Muscle layer of duodenum (tissue), 2 donors: Measurements from ENCODE around the gene PSG5.
"Not testable (repeated sequence)": the region's sequence is repeated elsewhere in the genome, so short reads cannot be mapped to it uniquely, and the experiment has no call there.

Source experiments
- H3K27ac ChIP-seq: one replicate; pipeline ENCODE4 v1.7.0; 2013; ENCODE audit warnings: mild to moderate bottlenecking, low read length
- H3K27me3 ChIP-seq: one replicate; pipeline ENCODE4 v1.7.0; 2013; ENCODE audit warnings: low read depth, mild to moderate bottlenecking, control low read depth, low read length
- H3K36me3 ChIP-seq, 2 donors: one replicate each; pipeline ENCODE4 v1.7.0; 2013; ENCODE audit warnings: low read length in 2 of 2, control low read depth in 1 of 2, mild to moderate bottlenecking in 1 of 2; ENCODE audit not compliant: insufficient read depth in 2 of 2, control insufficient read depth in 1 of 2
- H3K4me1 ChIP-seq, 2 donors: one replicate each; pipeline ENCODE4 v1.7.0; 2013; ENCODE audit warnings: low read length in 2 of 2, mild to moderate bottlenecking in 2 of 2, control low read depth in 1 of 2, moderate library complexity in 1 of 2; ENCODE audit not compliant: insufficient read depth in 2 of 2, control insufficient read depth in 1 of 2
- H3K4me3 ChIP-seq, 2 donors: one replicate each; pipeline ENCODE4 v1.7.0; 2013; ENCODE audit warnings: low read length in 2 of 2, low read depth in 1 of 2, mild to moderate bottlenecking in 1 of 2
- H3K9me3 ChIP-seq, 2 donors: one replicate each; pipeline ENCODE4 v1.7.0; 2013; ENCODE audit warnings: low read length in 2 of 2, control low read depth in 1 of 2, mild to moderate bottlenecking in 1 of 2; ENCODE audit not compliant: control insufficient read depth in 1 of 2
- donor health status: healthy.

The PSG5 gene

DNA sequence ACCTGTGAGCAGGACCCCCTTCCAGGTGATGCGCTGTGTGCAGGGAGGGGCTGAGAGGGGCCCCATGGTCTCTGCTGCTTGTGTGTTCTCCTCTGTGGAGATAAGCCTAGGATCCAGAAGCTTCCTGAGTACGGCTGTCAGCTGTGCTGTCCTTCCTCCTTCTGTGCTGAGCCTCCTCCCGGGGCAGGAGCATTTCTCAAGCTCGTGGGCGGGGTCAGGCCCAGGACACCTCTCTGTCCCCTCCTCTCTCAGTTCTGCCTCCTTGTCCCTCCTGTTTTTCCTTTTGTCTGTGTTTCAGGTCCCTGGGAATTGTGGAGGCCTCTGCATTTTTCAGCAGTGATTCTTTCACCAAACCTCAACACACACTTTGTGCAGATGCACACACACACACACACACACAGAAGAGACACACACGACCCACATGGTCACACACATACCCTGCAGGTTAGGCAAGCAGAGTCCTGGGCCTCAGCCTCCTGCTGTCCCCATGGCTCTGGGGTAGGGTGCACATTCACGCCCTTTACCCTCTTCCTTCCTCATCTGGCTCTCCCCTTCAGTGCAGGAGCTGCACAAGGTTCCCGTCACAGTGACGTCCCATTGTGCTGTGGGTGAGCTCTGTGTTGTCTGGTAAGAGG, 19.3 kb upstream of the PSG5 start, which contains the start of gene PSG4:
TSS of gene PSG4 (minus strand) at position 168 of the 635 bp plus-strand sequence. CDS start at position 66, 102 bp downstream.
- H3K4me3 ChIP-seq, H3K27me3 ChIP-seq, H3K36me3 ChIP-seq, H3K27ac ChIP-seq, H3K4me1 ChIP-seq, H3K9me3 ChIP-seq: not testable (repeated sequence)

DNA sequence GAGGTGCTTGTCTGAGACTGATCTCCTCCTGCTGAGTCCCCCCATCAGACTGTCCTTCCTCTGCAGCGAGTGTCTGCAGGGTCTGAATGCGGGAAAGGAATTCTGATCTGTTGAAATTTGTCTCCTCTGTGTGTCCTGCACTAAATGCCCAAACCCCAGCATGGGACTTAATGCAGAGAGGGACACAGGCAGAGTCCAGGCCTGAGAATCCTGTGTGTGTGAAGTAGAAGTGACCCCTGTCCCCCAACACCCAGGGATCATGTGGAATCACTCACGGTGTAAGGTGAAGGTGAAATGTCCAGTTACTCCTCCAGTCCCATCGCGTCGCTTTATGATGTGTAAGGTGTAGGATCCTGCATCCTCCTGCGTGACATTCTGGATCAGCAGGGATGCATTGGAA, 17.3 kb upstream of the PSG5 start:
- H3K4me1 ChIP-seq, H3K27me3 ChIP-seq, H3K9me3 ChIP-seq: not testable (repeated sequence)

DNA sequence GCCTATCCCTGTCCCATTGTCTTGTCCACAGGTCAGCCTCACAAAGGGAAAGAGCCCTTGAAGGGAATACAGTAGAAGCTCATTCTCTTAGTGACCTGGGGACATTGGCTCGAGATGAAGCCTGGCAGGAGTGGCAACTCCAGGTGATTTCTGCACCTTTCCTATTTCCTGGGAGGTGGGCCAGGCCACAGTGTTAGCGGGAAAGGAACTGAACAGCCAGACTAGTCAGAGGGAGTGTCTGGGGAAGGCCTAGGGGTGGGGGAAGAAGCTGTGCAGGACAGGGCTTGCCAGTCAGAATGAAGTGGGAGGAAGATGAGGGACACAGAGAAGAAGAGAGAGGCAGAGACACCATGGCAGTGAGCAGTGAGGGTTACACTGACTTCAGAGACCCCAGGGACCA, 15.6 kb upstream of the PSG5 start:
- not testable (repeated sequence) for H3K4me1 ChIP-seq, H3K36me3 ChIP-seq, H3K27me3 ChIP-seq, H3K9me3 ChIP-seq, H3K27ac ChIP-seq, H3K4me3 ChIP-seq

More for the DNA sequence above, 17.3 kb upstream of the PSG5 start:
- not testable (repeated sequence) for H3K4me3 ChIP-seq, H3K36me3 ChIP-seq, H3K27ac ChIP-seq

DNA sequence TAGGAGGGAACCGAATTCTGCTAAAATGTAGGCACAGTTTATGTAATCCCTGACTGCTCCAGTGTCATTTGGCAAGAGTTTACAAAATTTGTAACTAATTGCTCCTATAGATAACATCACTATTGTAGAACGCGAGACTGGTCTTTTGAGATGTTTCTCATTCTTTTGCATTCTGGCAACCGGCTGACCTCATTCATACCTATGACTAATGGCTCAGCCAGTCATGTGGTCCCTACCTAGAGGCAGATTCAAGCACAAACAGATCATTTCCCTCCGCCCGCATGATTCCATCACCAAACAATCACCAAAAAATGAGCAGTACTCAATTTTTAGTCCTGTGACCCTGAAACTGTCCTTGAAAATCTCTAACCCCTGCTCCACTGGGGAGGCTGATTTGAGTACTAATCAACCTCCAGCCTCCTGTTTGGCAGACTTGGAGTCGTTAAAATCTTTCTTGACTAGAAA, 15.0 kb upstream of the PSG5 start:
- H3K9me3 ChIP-seq, H3K27me3 ChIP-seq, H3K36me3 ChIP-seq, H3K4me1 ChIP-seq, H3K4me3 ChIP-seq, H3K27ac ChIP-seq: not testable (repeated sequence)

DNA sequence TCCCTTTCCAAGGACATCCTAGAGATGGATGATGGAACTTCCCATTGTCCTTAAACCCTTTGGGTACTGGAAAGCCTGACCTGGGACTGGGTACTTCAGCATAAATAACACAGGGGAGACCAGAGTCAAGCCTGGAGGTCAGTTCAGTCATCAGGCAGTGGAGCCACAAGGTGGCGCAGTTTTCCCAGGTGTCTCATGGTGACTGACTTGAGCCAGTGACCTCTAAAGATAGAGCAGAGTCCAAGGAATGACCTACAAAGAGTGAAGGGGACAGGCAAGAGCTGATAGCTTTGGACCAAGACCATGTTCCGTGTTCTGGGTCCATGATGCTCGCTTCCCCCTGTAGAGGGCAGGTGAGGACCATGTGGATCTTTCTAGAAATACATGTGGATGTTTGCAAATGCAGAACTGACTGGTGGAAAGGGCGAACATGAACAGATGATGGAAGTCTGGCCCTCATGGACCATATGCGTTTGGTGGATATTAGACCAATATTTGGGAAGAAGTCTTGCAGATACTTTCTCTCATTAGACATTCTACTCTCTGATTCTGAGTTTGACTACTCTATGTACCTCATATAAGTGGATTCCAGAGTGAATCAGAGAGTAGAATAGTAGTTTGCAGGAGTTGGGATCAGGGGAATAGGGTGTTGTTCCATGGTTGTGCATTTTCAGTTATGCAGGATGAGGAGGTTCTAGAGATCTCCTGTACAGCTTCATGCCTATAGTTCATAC, 12.5 kb upstream of the PSG5 start:
- H3K4me1 ChIP-seq, H3K9me3 ChIP-seq, H3K4me3 ChIP-seq, H3K27ac ChIP-seq, H3K27me3 ChIP-seq, H3K36me3 ChIP-seq: not testable (repeated sequence)

DNA sequence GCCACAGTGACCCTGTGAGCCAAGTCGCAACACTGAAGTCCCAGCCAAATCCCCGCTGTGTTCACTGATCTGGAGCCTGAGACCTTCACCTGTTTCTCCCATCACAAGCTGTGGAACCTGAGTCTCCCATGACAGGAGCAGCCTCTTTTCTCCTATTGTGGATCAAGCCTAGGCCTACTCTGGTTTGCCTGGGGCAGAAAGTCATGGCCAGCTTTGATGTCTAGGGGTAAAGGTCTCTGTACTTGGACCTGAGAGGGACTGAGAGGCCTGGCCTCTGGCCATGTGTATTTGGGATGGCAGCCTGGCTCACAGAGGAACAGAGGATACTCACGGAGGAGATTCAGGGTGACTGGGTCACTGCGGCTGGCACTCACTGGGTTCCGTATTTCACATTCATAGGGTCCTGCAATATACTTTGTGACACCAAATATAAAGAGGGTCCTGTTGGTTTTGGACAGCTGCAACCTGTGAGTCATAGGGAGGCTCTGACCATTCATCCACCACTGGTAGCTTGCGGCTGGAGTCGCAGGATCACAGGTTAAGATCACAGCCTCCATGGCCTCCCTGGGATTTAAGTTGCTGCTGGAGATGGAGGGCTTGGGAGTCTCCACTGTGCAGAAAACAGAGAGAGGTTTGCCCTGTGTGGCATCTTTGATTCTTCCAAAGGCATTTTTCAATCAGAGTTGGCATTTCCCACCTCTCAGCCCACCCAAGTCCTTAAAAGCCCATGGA, 11.5 kb upstream of the PSG5 start:
- H3K9me3 ChIP-seq, H3K27me3 ChIP-seq, H3K4me1 ChIP-seq, H3K4me3 ChIP-seq, H3K36me3 ChIP-seq, H3K27ac ChIP-seq: not testable (repeated sequence)

DNA sequence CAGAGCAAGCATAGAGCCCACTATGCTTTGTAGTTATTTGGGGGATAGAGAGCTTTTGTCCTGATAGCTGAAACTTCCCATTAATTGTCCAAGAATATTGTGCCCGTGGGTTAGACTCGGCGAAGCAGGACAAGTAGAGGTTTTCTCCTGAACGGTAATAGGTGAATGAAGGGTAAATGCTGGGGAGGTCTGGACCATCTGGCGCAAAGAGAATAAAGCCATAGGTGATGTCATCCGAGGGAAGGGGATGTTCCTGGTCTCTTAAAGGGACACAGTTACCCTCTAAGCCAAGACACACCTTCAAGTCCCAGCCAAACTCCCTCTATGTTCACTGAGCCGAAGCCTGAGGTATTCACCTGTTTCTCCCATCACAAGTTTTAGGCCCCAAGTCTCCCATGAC, 8.1 kb upstream of the PSG5 start:
- H3K4me1 ChIP-seq, H3K27me3 ChIP-seq, H3K36me3 ChIP-seq, H3K27ac ChIP-seq, H3K9me3 ChIP-seq, H3K4me3 ChIP-seq: not testable (repeated sequence)

DNA sequence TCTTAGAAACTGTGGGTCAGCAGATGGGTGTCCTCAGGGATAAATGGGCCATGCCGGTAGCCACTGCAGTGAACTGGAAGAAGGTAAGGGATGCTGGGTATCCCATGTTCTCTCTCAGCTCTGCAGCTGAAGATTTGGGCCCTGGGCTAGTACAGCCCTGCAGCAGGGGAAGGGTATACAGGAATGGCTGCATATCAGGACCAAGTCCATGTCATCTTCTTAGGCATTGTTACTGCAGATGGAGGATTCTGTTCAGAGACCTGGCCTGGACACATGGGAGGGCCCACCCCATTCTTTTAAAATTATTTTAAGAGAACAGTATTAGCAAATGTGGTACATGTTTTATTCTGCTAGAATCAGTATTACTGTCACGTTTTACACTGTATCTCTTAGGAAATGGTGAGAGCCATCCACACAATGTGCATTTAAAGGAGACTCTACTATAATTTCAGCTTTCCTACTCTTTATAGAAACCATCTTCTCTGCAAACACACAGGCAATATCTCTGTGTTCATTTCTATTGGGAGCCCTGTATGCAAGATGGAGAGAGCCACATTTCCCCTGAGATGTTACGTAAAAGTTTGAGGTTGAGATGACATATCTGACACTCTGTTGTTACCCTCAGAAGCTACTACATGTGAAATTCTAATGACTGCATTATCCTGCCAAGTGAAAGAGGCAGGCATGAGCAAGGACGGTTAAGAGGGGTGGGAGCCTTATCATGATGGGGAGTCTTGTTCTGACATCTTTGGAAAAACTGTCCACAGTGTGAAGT, 6.2 kb upstream of the PSG5 start:
- H3K27ac ChIP-seq, H3K36me3 ChIP-seq, H3K27me3 ChIP-seq, H3K9me3 ChIP-seq, H3K4me3 ChIP-seq, H3K4me1 ChIP-seq: not testable (repeated sequence)

DNA sequence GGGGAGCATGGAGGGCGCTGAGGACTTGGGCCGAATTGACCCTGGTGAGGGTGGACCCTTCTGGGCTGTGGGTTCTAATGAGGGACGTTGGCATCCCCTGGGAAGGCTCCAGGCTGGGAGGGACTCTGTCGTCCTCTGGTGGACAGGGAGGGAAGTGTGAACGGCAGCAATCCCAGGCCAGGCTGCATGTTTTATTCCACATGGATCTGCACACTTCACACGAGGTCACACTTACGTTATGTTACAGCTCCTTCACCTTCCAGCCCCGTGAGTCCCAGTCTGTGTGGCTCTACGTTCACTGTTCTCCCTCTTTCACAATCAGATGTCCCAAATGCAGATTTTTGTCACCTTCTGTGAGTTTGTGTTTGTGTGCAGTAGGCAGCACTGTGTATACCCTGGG, 1.8 kb upstream of the PSG5 start:
- not testable (repeated sequence) for H3K27me3 ChIP-seq

DNA sequence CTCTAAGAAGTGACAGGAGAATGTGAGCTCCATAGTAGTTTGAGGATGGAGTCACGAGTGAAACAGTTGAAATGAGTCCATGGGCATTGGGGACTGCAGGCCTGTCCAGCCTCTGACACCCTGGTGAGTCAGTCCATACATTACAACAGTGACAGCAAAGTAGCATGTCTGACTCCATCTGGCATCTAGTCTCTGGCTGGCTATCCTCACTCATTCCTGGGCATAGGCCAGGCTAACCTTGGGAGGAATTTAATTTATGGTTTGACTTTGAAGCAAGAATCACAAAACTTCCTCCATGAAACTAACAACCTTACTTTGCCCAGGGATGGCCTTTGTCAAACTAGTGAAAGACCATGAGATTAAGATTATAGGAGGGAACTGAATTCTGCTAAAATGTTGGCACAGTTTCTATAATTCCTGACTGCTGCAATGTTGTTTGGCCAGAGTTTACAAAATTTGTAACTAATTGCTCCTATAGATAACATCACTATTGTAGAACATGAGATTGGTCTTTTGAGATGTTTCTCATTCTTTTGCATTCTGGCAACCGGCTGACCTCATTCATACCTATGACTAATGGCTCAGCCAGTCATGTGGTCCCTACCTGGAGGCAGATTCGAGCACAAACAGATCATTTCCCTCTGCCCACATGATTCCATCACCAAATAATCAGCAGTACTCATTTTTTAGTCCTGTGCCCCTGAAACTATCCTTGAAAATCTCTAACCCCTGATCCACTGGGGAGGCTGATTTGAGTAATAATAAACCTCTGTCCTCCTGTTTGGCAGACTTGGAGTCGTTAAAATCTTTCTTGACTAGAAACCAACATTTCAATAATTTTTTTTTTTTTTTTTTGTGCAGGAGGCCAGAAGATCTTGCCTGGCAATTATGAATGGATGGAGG, 4.2 kb downstream of the PSG5 start:
- not testable (repeated sequence) for H3K27me3 ChIP-seq, H3K4me3 ChIP-seq, H3K36me3 ChIP-seq, H3K9me3 ChIP-seq, H3K4me1 ChIP-seq, H3K27ac ChIP-seq

More for the DNA sequence above, 1.8 kb upstream of the PSG5 start:
- H3K27ac ChIP-seq, H3K36me3 ChIP-seq, H3K4me3 ChIP-seq, H3K9me3 ChIP-seq, H3K4me1 ChIP-seq: not testable (repeated sequence)
